Bone marrow (tissue), 2 donors: ENCODE measurements around the gene RHBDD1.

Source experiments
- DNase-seq, 2 donors: peaks; one replicate each; lab custom pipeline; 2025; lab: John Stamatoyannopoulos, UW

The RHBDD1 gene

GRCh38 chr2:227031379-227031778, 195.5 kb downstream of the RHBDD1 start:
- no peak for DNase-seq

- DNase-seq: no peak
These were observed 197.8 kb downstream of the RHBDD1 start for GRCh38 chr2:227033471-227034148.

- DNase-seq: no peak
These were observed 200.0 kb downstream of the RHBDD1 start for GRCh38 chr2:227035711-227036367.

- no peak for DNase-seq
These were observed 200.7 kb downstream of the RHBDD1 start for GRCh38 chr2:227036527-227036926.

GRCh38 chr2:227038550-227039189, 202.8 kb downstream of the RHBDD1 start:
- no peak for DNase-seq

GRCh38 chr2:227043981-227044380, 208.1 kb downstream of the RHBDD1 start:
- DNase-seq: no peak
